GM23338 (cell line): ENCODE data around the gene LIMK2. TPM values are rescaled to one million over a fixed set of nuclear protein-coding genes. Genes with fewer than 3 reads are reported as not detected.

Experiments used
- ATAC-seq: fragments of 200-7000 bp; cut with Tn5 transposase; 3 replicates; pipeline ENCODE4 v1.9.1; 2020
- DNase-seq: peaks from one replicate; pipeline ENCODE4 v3.0.0-alpha.2; 2015; ENCODE audit warnings: low spot score
- H2AFZ ChIP-seq: fragments of 200-600 bp; sonication (generic); 2 replicates; pipeline ENCODE4 v1.8.0; 2016; ENCODE audit warnings: antibody characterized with exemption, mild to moderate bottlenecking, moderate library complexity
- H3F3A ChIP-seq: fragments of 200-600 bp; sonication (generic); replicated peaks from 2 replicates; pipeline ENCODE4 v1.8.0; 2017; ENCODE audit warnings: antibody characterized with exemption, mixed run types, low read depth
- H3K27ac ChIP-seq: fragments of 200-600 bp; sonication (generic); 2 replicates; pipeline ENCODE4 v1.6.1; 2016; ENCODE audit warnings: low read depth
- H3K27me3 ChIP-seq: fragments of 200-600 bp; sonication (generic); 2 replicates; pipeline ENCODE4 v1.8.0; 2016; ENCODE audit warnings: mild to moderate bottlenecking, mixed run types, moderate library complexity; ENCODE audit not compliant: insufficient read depth
- H3K36me3 ChIP-seq: fragments of 200-600 bp; sonication (generic); 2 replicates; pipeline ENCODE4 v1.8.0; 2016; ENCODE audit warnings: mild to moderate bottlenecking; ENCODE audit not compliant: insufficient read depth
- H3K4me1 ChIP-seq: fragments of 200-600 bp; sonication (generic); 2 replicates; pipeline ENCODE4 v1.8.0; 2016; ENCODE audit warnings: mild to moderate bottlenecking, moderate library complexity; ENCODE audit not compliant: insufficient read depth
- H3K4me2 ChIP-seq: fragments of 200-600 bp; sonication (generic); 2 replicates; pipeline ENCODE4 v1.7.1; 2017; ENCODE audit warnings: mixed run types
- H3K4me3 ChIP-seq: fragments of 200-600 bp; sonication (generic); 2 replicates; pipeline ENCODE4 v1.6.1; 2016; ENCODE audit warnings: mixed run types
- H3K79me2 ChIP-seq: fragments of 200-600 bp; sonication (generic); replicated peaks from 2 replicates; pipeline ENCODE4 v1.8.0; 2017; ENCODE audit warnings: mild to moderate bottlenecking; ENCODE audit not compliant: insufficient read depth
- H3K9me2 ChIP-seq: fragments of 200-600 bp; sonication (generic); 2 replicates; pipeline ENCODE4 v1.8.0; 2017; ENCODE audit not compliant: insufficient read depth
- H4K20me1 ChIP-seq: fragments of 200-600 bp; sonication (generic); replicated peaks from 2 replicates; pipeline ENCODE4 v1.8.0; 2017; ENCODE audit warnings: mild to moderate bottlenecking; ENCODE audit not compliant: insufficient read depth
- H3K27ac Mint-ChIP-seq: 2 replicates; pipeline ENCODE4 v1.8.0; 2020; ENCODE audit warnings: inconsistent platforms, mild to moderate bottlenecking, moderate library complexity, mixed read lengths
- H3K27me3 Mint-ChIP-seq: 3 replicates; pipeline ENCODE4 v1.8.0; 2022; ENCODE audit warnings: low read depth, mild to moderate bottlenecking, moderate library complexity, mixed read lengths, inconsistent platforms; ENCODE audit not compliant: insufficient read depth, poor library complexity
- H3K36me3 Mint-ChIP-seq: 3 replicates; pipeline ENCODE4 v1.8.0; 2021; ENCODE audit warnings: low read depth, mild to moderate bottlenecking, inconsistent platforms, moderate library complexity, mixed read lengths
- H3K4me1 Mint-ChIP-seq: 3 replicates; pipeline ENCODE4 v1.8.0; 2020; ENCODE audit warnings: mild to moderate bottlenecking, inconsistent platforms, mixed read lengths
- H3K4me3 Mint-ChIP-seq: 3 replicates; pipeline ENCODE4 v1.8.0; 2021; ENCODE audit warnings: moderate library complexity, mild to moderate bottlenecking, inconsistent platforms, mixed read lengths
- H3K9me3 Mint-ChIP-seq: 3 replicates; pipeline ENCODE4 v1.8.0; 2020; ENCODE audit warnings: moderate library complexity, mild to moderate bottlenecking, inconsistent platforms, mixed read lengths
- CREB1 ChIP-seq: fragments of 250-450 bp; sonication (Bioruptor Pico); IDR thresholded peaks from 2 replicates; pipeline ENCODE4 v1.5.0; 2020; ENCODE audit warnings: low read depth, mild to moderate bottlenecking, moderate library complexity
- CTCF ChIP-seq, 2 experiments: fragments of 200-600 bp in 1 of 2; sonication (generic) in 1 of 2; conservative IDR thresholded peaks; 2 replicates each; pipeline versions ENCODE4 v1.5.1 to v1.6.1; 2016 to 2017; ENCODE audit warnings: antibody characterized with exemption in 2 of 2, low read depth in 2 of 2, mild to moderate bottlenecking in 2 of 2, moderate library complexity in 1 of 2
- ETS1 ChIP-seq: IDR thresholded peaks from 2 replicates; pipeline ENCODE4 v1.6.1; 2016; ENCODE audit warnings: antibody characterized with exemption
- EZH2 ChIP-seq: fragments of 200-600 bp; sonication (generic); IDR thresholded peaks from one replicate; pipeline ENCODE4 v1.8.0; 2017; ENCODE audit warnings: antibody characterized with exemption, mild to moderate bottlenecking, low read depth; ENCODE audit not compliant: unreplicated experiment
- EZH2phosphoT487 ChIP-seq: fragments of 200-600 bp; sonication (generic); IDR thresholded peaks from one replicate; pipeline ENCODE4 v1.8.1; 2018; ENCODE audit warnings: antibody characterized with exemption; ENCODE audit not compliant: unreplicated experiment
- JUNB ChIP-seq: IDR thresholded peaks from one replicate; pipeline ENCODE4 v1.6.1; 2016; ENCODE audit warnings: antibody characterized with exemption; ENCODE audit not compliant: unreplicated experiment
- NANOG ChIP-seq: IDR thresholded peaks from 2 replicates; pipeline ENCODE4 v1.6.1; 2016; ENCODE audit warnings: antibody characterized with exemption, borderline replicate concordance
- POLR2AphosphoS5 ChIP-seq: IDR thresholded peaks from 2 replicates; pipeline ENCODE4 v1.6.1; 2016; ENCODE audit warnings: antibody characterized with exemption, low read depth
- STAT1 ChIP-seq: IDR thresholded peaks from one replicate; pipeline ENCODE4 v1.6.1; 2016; ENCODE audit warnings: antibody characterized with exemption; ENCODE audit not compliant: unreplicated experiment
- ZNF114 ChIP-seq: fragments of 250-450 bp; sonication (Bioruptor Pico); IDR thresholded peaks from 2 replicates; pipeline ENCODE4 v1.5.0; 2020; ENCODE audit warnings: mild to moderate bottlenecking, moderate library complexity
- ZNF331 ChIP-seq: fragments of 250-450 bp; sonication (Bioruptor Pico); IDR thresholded peaks from 2 replicates; pipeline ENCODE4 v1.5.0; 2020; ENCODE audit warnings: low read depth, mild to moderate bottlenecking, moderate library complexity
- ZNF462 ChIP-seq: fragments of 250-450 bp; sonication (Bioruptor Pico); IDR thresholded peaks from 2 replicates; pipeline ENCODE4 v1.5.0; 2020; ENCODE audit warnings: mild to moderate bottlenecking, moderate library complexity
- polyA plus RNA-seq: library from polyadenylated mRNA; unstranded; fragments of >200 nt; fragmentation: Nextera tagmentation; extraction: Ambion mirVana; gene quantifications from 2 replicates; pipeline ENCODE4 v1.2.1, GENCODE V29; 2016
- total RNA-seq: library from RNA; depleted of rRNA; stranded (reverse); fragments of >200 nt; shearing (Covaris generic); gene quantifications from 2 replicates; pipeline ENCODE4 v1.2.3, GENCODE V29; 2014

LIMK2 gene
- total and polyA plus RNA-seq, 2 experiments from 2014 or later, result 12.5 to 39.8 TPM

GRCh38 chr22:31229402-31230079 is 17.4 kb downstream of the LIMK2 start (continued):
- TF ChIP-seq ETS1, result no peak

GRCh38 chr22:31230155-31230870 is 18.2 kb downstream of the LIMK2 start:
- Histone ChIP-seq H3K79me2 (peaks cover 19% of the 10 kb centered on the region), H4K20me1 (peaks cover 20% of the 10 kb centered on the region), H3K36me3 (no peaks in the 10 kb centered on the region), H2AFZ (no peak overlapping the region), H3K9me2 (no peaks in the 10 kb centered on the region), H3K4me2 (no peak overlapping the region), H3K4me1 (peaks cover 10% of the 10 kb centered on the region; the same call in 1 of the 2 replicates), H3K4me3 (no peak overlapping the region), H3F3A (no peaks in the 10 kb centered on the region), H3K27ac (no peak overlapping the region), H3K27me3 (no peaks in the 10 kb centered on the region)
- peaks cover 10% of the 10 kb centered on the region for H3K4me1 Mint-ChIP-seq
- no peak overlapping the region for H3K27ac Mint-ChIP-seq
- H3K36me3 Mint-ChIP-seq, result peaks cover 14% of the 10 kb centered on the region
- H3K27me3 Mint-ChIP-seq, result no peaks in the 10 kb centered on the region
- no peak for DNase-seq
- H3K4me3 Mint-ChIP-seq, result no peak overlapping the region
- H3K9me3 Mint-ChIP-seq, result no peaks in the 10 kb centered on the region
- no peak for ATAC-seq
- TF ChIP-seq EZH2phosphoT487, result no peak
- no peak for TF ChIP-seq NANOG
- TF ChIP-seq EZH2, result no peak
- TF ChIP-seq JUNB, result no peak
- TF ChIP-seq ZNF331, result no peak
- no peak for TF ChIP-seq CTCF (conservative IDR thresholded peaks at IDR 0.05; ENCODE audit: low read depth in 2 of 2)
- TF ChIP-seq POLR2AphosphoS5, result no peak
- TF ChIP-seq CREB1 (CRISPR knock-in tag), result no peak
- TF ChIP-seq STAT1, result no peak
- no peak for TF ChIP-seq ETS1
- no peak for TF ChIP-seq ZNF462 (CRISPR knock-in tag)
- no peak for TF ChIP-seq ZNF114
